Stimulated activated CD4-positive, alpha-beta T cell treated with anti-CD3 and anti-CD28 coated beads, Interleukin-4, amount 100 ng/mL, for 48 hours (primary cell): ENCODE results near the gene OPN1MW.
"Not testable (repeated sequence)": the region's sequence is repeated elsewhere in the genome, so short reads cannot be mapped to it uniquely, and the experiment has no call there.

ENCODE experiments used
- DNase-seq, 2 donors: peaks; one replicate each; pipeline ENCODE4 v3.0.0-alpha.2; 2020; ENCODE audit warnings: low read depth in 2 of 2

OPN1MW gene

GRCh38 chrX:154182296-154182695 lies at the start of gene OPN1MW:
OPN1MW (plus strand) TSS chrX:154182596; CDS start chrX:154182678, 82 bp downstream.
- DNase-seq: not testable (repeated sequence)

GRCh38 chrX:154135458-154136229 lies 46.8 kb upstream of the OPN1MW start:
- no peak for DNase-seq

GRCh38 chrX:154136627-154137161 lies 45.7 kb upstream of the OPN1MW start:
- peak; percentile 47 to 51 for DNase-seq

GRCh38 chrX:154138857-154139256 lies 43.5 kb upstream of the OPN1MW start:
- no peak for DNase-seq

- no peak for DNase-seq
These were observed 42.2 kb upstream of the OPN1MW start for GRCh38 chrX:154140206-154140605.

GRCh38 chrX:154140742-154141141 lies 41.7 kb upstream of the OPN1MW start:
- no peak for DNase-seq

GRCh38 chrX:154142386-154142785 lies 40.0 kb upstream of the OPN1MW start:
- no peak for DNase-seq

GRCh38 chrX:154142950-154143745 lies 39.2 kb upstream of the OPN1MW start:
- DNase-seq: no peak

- not testable (repeated sequence) for DNase-seq
These were observed 38.4 kb upstream of the OPN1MW start, which contains the start of gene OPN1LW for GRCh38 chrX:154144010-154144409. OPN1LW (plus strand) TSS chrX:154144243; CDS start chrX:154144284, 41 bp downstream.

GRCh38 chrX:154151030-154151429 lies 31.4 kb upstream of the OPN1MW start:
- DNase-seq: not testable (repeated sequence)

GRCh38 chrX:154156221-154156620 lies 26.2 kb upstream of the OPN1MW start:
- DNase-seq: not testable (repeated sequence)

GRCh38 chrX:154157207-154157606 lies 25.2 kb upstream of the OPN1MW start:
- DNase-seq: not testable (repeated sequence)

- not testable (repeated sequence) for DNase-seq
These were observed 23.1 kb upstream of the OPN1MW start for GRCh38 chrX:154159345-154159744.

- DNase-seq: not testable (repeated sequence)
These were observed 17.5 kb upstream of the OPN1MW start for GRCh38 chrX:154164902-154165301.

- DNase-seq: not testable (repeated sequence)
These were observed 14.0 kb upstream of the OPN1MW start for GRCh38 chrX:154168384-154168783.

- not testable (repeated sequence) for DNase-seq
These were observed 9.9 kb upstream of the OPN1MW start for GRCh38 chrX:154172535-154172943.

GRCh38 chrX:154174356-154174755 lies 8.0 kb upstream of the OPN1MW start:
- DNase-seq: not testable (repeated sequence)

GRCh38 chrX:154183794-154184193 lies 1.4 kb downstream of the OPN1MW start:
- DNase-seq: not testable (repeated sequence)

- DNase-seq: not testable (repeated sequence)
These were observed 10.4 kb downstream of the OPN1MW start for GRCh38 chrX:154192846-154193245.

- DNase-seq: not testable (repeated sequence)
These were observed 11.9 kb downstream of the OPN1MW start for GRCh38 chrX:154194316-154194715.

- not testable (repeated sequence) for DNase-seq
These were observed 14.1 kb downstream of the OPN1MW start for GRCh38 chrX:154196466-154196865.
